Measurements from ENCODE around the gene RNPEPL1.

RNPEPL1 gene

GRCh38 chr2:240573071-240573515 lies 4.8 kb downstream of the RNPEPL1 start:
- peaks cover 23% of the 10 kb centered on the region for H3K79me2 ChIP-seq (ENCODE audit: insufficient read depth, low read depth)
- H3K9ac ChIP-seq: no peak overlapping the region
- peaks cover 28% of the 10 kb centered on the region for H3K4me1 ChIP-seq (ENCODE audit: low read depth, poor library complexity, severe bottlenecking)
- H4K20me1 ChIP-seq (ENCODE audit: insufficient read depth): no peaks in the 10 kb centered on the region
- no peaks in the 10 kb centered on the region for H3K36me3 ChIP-seq (ENCODE audit: insufficient read depth)
- H3K4me3 ChIP-seq (IDR thresholded peaks at IDR 0.05; ENCODE audit: insufficient read depth, low read depth, low read length): no peak overlapping the region
- H3K27me3 ChIP-seq (ENCODE audit: insufficient read depth, low read depth): no peaks in the 10 kb centered on the region
- TF ChIP-seq, protein P1, sequence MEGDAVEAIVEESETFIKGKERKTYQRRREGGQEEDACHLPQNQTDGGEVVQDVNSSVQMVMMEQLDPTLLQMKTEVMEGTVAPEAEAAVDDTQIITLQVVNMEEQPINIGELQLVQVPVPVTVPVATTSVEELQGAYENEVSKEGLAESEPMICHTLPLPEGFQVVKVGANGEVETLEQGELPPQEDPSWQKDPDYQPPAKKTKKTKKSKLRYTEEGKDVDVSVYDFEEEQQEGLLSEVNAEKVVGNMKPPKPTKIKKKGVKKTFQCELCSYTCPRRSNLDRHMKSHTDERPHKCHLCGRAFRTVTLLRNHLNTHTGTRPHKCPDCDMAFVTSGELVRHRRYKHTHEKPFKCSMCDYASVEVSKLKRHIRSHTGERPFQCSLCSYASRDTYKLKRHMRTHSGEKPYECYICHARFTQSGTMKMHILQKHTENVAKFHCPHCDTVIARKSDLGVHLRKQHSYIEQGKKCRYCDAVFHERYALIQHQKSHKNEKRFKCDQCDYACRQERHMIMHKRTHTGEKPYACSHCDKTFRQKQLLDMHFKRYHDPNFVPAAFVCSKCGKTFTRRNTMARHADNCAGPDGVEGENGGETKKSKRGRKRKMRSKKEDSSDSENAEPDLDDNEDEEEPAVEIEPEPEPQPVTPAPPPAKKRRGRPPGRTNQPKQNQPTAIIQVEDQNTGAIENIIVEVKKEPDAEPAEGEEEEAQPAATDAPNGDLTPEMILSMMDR (conservative IDR thresholded peaks at IDR 0.05; ENCODE audit: low read depth, low read length): no peak
- no peak overlapping the region for H2AFZ ChIP-seq (ENCODE audit: low read depth)
- no peak overlapping the region for H3K27ac ChIP-seq
- no peak overlapping the region for H3K4me2 ChIP-seq

DNA sequence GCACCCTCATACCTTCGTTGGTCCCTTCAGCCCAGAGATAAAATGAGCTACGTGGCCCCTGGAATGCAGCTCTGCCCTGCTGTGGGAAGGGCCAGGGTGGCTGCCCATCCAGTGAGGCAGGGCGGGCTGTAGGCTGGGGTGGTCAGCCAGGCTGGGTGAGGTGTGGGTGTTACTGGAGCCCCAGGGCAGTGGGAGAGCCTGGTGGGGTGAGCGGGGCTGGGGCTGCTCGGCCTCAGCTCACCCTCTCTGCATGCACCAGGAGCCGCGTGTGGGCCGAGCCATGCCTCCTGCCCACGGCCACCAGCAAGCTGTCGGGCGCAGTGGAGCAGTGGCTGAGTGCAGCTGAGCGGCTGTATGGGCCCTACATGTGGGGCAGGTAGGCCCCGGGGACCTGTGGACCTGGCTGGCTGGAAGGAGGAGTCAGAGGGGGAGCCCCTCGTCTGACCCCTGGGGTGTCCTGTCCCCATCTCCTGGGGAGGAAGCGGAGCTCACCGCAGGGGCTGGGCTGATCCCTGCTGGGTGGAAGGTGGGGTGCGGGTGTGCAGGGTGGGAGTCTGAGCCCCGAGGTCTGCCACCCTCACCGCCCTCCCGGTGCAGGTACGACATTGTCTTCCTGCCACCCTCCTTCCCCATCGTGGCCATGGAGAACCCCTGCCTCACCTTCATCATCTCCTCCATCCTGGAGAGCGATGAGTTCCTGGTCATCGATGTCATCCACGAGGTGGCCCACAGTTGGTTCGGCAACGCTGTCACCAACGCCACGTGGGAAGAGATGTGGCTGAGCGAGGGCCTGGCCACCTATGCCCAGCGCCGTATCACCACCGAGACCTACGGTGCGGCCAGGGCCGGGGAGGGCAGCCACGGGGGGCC lies 5.5 kb downstream of the RNPEPL1 start:
- H3K4me2 ChIP-seq: no peak overlapping the region
- no peak overlapping the region for H3K27ac ChIP-seq
- H3K27me3 ChIP-seq (ENCODE audit: insufficient read depth, low read depth): no peaks in the 10 kb centered on the region
- no peaks in the 10 kb centered on the region for H4K20me1 ChIP-seq (ENCODE audit: insufficient read depth)
- no peaks in the 10 kb centered on the region for H3K36me3 ChIP-seq (ENCODE audit: insufficient read depth)
- no peak overlapping the region for H3K4me3 ChIP-seq (IDR thresholded peaks at IDR 0.05; ENCODE audit: insufficient read depth, low read depth, low read length)
- H3K9ac ChIP-seq: no peak overlapping the region
- peaks cover 23% of the 10 kb centered on the region for H3K79me2 ChIP-seq (ENCODE audit: insufficient read depth, low read depth)
- peaks cover 35% of the 10 kb centered on the region for H3K4me1 ChIP-seq (ENCODE audit: low read depth, poor library complexity, severe bottlenecking)
- TF ChIP-seq, protein P1 (conservative IDR thresholded peaks at IDR 0.05; ENCODE audit: low read depth, low read length): no peak
- no peak overlapping the region for H2AFZ ChIP-seq (ENCODE audit: low read depth)

GRCh38 chr2:240574386-240575100 lies 6.3 kb downstream of the RNPEPL1 start:
- TF ChIP-seq, protein P1 (conservative IDR thresholded peaks at IDR 0.05; ENCODE audit: low read depth, low read length): no peak
- Histone ChIP-seq H3K36me3 (ENCODE audit: insufficient read depth) (no peaks in the 10 kb centered on the region), H3K4me3 (IDR thresholded peaks at IDR 0.05; ENCODE audit: insufficient read depth, low read depth, low read length) (no peak overlapping the region), H3K4me2 (no peak overlapping the region), H4K20me1 (ENCODE audit: insufficient read depth) (no peaks in the 10 kb centered on the region), H3K79me2 (ENCODE audit: insufficient read depth, low read depth) (peaks cover 18% of the 10 kb centered on the region), H3K27me3 (ENCODE audit: insufficient read depth, low read depth) (no peaks in the 10 kb centered on the region), H3K27ac (no peak overlapping the region), H3K4me1 (ENCODE audit: low read depth, poor library complexity, severe bottlenecking) (peaks cover 42% of the 10 kb centered on the region), H3K9ac (no peak overlapping the region), H2AFZ (ENCODE audit: low read depth) (no peak overlapping the region)

DNA sequence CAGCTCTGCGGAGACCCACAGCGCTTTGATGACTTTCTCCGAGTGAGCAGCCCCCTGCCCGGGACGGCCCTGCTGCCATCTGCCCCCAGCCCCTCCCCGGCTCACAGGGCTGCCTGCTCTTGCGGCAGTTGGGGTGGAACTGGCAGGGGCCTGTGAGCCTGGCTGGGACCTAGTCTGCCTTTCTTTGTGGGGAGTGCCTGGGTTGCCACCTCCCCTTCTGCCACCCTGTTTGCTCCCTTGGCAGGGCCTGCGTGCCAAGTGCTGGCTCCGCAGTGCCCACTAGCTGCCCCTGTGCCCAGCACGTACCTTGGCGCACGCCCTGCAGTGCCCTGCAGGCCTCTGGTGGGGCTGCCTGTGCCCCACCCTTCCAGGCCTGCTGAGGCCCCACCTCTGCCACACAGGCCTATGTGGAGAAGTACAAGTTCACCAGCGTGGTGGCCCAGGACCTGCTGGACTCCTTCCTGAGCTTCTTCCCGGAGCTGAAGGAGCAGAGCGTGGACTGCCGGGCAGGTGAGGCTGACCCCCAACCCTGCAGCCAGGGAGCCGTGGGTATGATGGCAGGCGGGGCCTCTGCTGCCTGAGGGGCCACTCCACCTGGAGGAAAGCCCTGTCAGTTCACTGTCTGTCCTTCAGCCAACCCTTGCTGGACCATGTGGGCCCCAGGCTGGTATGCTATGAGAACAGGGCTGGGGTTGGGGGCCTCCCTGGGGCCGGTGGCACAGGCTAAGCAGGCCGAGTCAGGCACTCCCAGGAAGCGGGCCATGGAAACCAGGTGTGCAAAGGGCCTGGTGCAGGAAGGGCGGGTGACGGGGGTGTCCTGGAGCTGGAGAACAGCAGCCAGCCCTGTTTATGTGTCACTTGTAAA lies 7.0 kb downstream of the RNPEPL1 start:
- peaks cover 43% of the 10 kb centered on the region for H3K4me1 ChIP-seq (ENCODE audit: low read depth, poor library complexity, severe bottlenecking)
- H3K4me3 ChIP-seq (IDR thresholded peaks at IDR 0.05; ENCODE audit: insufficient read depth, low read depth, low read length): no peak overlapping the region
- no peaks in the 10 kb centered on the region for H3K36me3 ChIP-seq (ENCODE audit: insufficient read depth)
- H4K20me1 ChIP-seq (ENCODE audit: insufficient read depth): no peaks in the 10 kb centered on the region
- peaks cover 10% of the 10 kb centered on the region for H3K79me2 ChIP-seq (ENCODE audit: insufficient read depth, low read depth)
- H3K27ac ChIP-seq: no peak overlapping the region; the same call in 1 of the 2 replicates
- H3K27me3 ChIP-seq (ENCODE audit: insufficient read depth, low read depth): no peaks in the 10 kb centered on the region
- H3K9ac ChIP-seq: no peak overlapping the region
- TF ChIP-seq, protein P1 (conservative IDR thresholded peaks at IDR 0.05; ENCODE audit: low read depth, low read length): no peak
- no peak overlapping the region for H3K4me2 ChIP-seq
- no peak overlapping the region for H2AFZ ChIP-seq (ENCODE audit: low read depth)
